NCI-H1436 treated with DMSO at 0.1 percent for 48 hours (cell line): ENCODE measurements around the gene DAW1.

ENCODE experiments used
- DNase-seq: peaks from one replicate; lab custom pipeline; 2025; lab: John Stamatoyannopoulos, UW

DAW1 gene

GRCh38 chr2:227862227-227862740 lies 9.1 kb upstream of the DAW1 start:
- DNase-seq = no peak

- no peak for DNase-seq
These were observed 8.5 kb upstream of the DAW1 start for GRCh38 chr2:227862741-227863588.

- no peak for DNase-seq
These were observed 7.2 kb upstream of the DAW1 start for GRCh38 chr2:227864161-227864756.

GRCh38 chr2:227865291-227865690 lies 6.1 kb upstream of the DAW1 start:
- no peak for DNase-seq

GRCh38 chr2:227867386-227867785 lies 4.0 kb upstream of the DAW1 start:
- DNase-seq = no peak

GRCh38 chr2:227870710-227871374 lies 589 bp upstream of the DAW1 start:
- no peak for DNase-seq

GRCh38 chr2:227872676-227873075 lies 1.2 kb downstream of the DAW1 start:
- no peak for DNase-seq

GRCh38 chr2:227876300-227876801 lies 4.9 kb downstream of the DAW1 start:
- no peak for DNase-seq

GRCh38 chr2:227877421-227878310 lies 6.2 kb downstream of the DAW1 start:
- DNase-seq = no peak

GRCh38 chr2:227880460-227880859 lies 9.0 kb downstream of the DAW1 start:
- no peak for DNase-seq

GRCh38 chr2:227881866-227882517 lies 10.6 kb downstream of the DAW1 start:
- no peak for DNase-seq

- no peak for DNase-seq
These were observed 13.1 kb downstream of the DAW1 start for GRCh38 chr2:227884511-227884947.

- no peak for DNase-seq
These were observed 14.7 kb downstream of the DAW1 start for GRCh38 chr2:227886149-227886548.

- DNase-seq = no peak
These were observed 16.9 kb downstream of the DAW1 start for GRCh38 chr2:227888289-227888688.

- no peak for DNase-seq
These were observed 17.9 kb downstream of the DAW1 start for GRCh38 chr2:227889336-227889735.

GRCh38 chr2:227890495-227891079 lies 19.2 kb downstream of the DAW1 start:
- no peak for DNase-seq

GRCh38 chr2:227891673-227892072 lies 20.2 kb downstream of the DAW1 start:
- DNase-seq = no peak

- DNase-seq = no peak
These were observed 31.9 kb downstream of the DAW1 start for GRCh38 chr2:227903381-227903780.

- no peak for DNase-seq
These were observed 35.6 kb downstream of the DAW1 start for GRCh38 chr2:227906991-227907390.

- DNase-seq = no peak
These were observed 37.0 kb downstream of the DAW1 start for GRCh38 chr2:227908266-227909054.
